ENCODE data around the gene INPPL1.

INPPL1 gene

DNA sequence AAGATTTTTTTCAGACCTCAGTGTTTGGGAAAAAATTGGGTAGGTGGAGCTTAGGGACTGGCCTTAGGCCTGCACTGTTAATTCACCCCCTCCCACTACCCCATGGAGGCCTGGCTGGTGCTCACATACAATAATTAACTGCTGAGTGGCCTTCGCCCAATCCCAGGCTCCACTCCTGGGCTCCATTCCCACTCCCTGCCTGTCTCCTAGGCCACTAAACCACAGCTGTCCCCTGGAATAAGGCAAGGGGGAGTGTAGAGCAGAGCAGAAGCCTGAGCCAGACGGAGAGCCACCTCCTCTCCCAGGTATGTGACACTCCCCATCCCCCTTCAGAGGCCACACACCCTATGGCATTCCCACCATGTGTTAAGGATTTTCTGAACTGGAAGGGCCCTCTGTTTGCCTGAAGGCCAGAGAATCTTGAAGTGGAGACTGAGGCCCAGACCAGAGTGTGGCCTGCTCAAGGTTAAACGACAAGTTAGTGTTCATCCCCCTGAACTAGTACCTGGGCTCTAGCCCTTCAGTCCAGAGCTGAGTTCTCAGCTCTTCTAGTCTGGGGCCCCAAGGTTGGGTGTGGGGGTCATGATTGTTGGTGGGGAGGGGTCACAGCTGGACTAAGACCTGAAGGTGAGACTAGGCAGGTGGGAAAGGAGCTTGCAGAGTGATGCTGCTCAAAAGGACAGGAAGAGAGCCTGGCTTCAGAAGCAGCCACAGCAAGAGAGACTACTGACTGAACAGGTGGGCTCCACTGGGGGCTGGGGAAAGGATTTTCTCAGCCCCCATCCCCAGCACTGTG lies 34.9 kb upstream of the INPPL1 start:
- no peak overlapping the region for H3K4me3 ChIP-seq (ENCODE audit: low read depth in 1 of 2, low read length in 2 of 2)

DNA sequence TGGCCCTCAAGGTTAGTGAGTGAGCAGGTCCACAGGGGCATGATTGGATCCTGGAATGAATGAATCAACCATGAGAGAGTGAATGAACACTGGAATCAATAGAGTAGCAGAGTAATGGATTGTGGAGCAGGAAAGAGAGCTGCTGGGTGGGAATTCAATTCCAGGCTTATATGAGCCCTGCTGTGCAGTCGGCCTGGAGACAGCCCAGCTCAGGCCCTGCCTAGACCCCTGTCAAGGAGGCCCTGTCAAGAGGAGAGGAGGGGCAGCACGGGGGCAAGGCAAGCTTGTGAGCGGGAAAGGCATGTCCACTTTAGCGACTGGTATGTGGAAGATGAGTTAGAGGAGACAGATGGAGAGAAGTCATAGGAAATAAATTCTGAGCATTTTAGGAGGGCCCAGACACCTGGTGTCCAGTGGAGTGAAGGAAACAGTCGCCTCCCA lies 33.9 kb upstream of the INPPL1 start:
- H3K27me3 ChIP-seq (ENCODE audit: insufficient read depth, low read length, poor library complexity) = peaks cover 3% of the 10 kb centered on the region

More for the DNA sequence above, 34.9 kb upstream of the INPPL1 start:
- no peaks in the 10 kb centered on the region for H3K36me3 ChIP-seq (ENCODE audit: insufficient read depth, low read length)
- no peak for DNase-seq
- H3K4me1 ChIP-seq (ENCODE audit: insufficient read depth, low read length) = no peaks in the 10 kb centered on the region
- ATAC-seq (ENCODE audit: insufficient read depth, low read depth) = no peak
- H3K4me2 ChIP-seq (ENCODE audit: insufficient read depth, low read length) = no peak overlapping the region
- no peak overlapping the region for H3K9ac ChIP-seq (ENCODE audit: low read depth, low read length)
- peaks cover 3% of the 10 kb centered on the region for H3K27me3 ChIP-seq (ENCODE audit: insufficient read depth, low read length, poor library complexity)
- H3K27ac ChIP-seq (ENCODE audit: low read length) = no peak overlapping the region
- no peaks in the 10 kb centered on the region for H3K79me2 ChIP-seq (ENCODE audit: insufficient read depth, low read length)
- no peaks in the 10 kb centered on the region for H3K9me3 ChIP-seq (ENCODE audit: insufficient read depth, low read length, severe bottlenecking)
- H4K20me1 ChIP-seq (ENCODE audit: insufficient read depth, low read length) = no peaks in the 10 kb centered on the region
- TF ChIP-seq CTCF (IDR thresholded peaks at IDR 0.05; ENCODE audit: borderline replicate concordance, extremely low read depth, low read length, poor library complexity, severe bottlenecking) = no peak
- TF ChIP-seq EZH2 (IDR thresholded peaks at IDR 0.05; ENCODE audit: borderline replicate concordance, low read depth, low read length, severe bottlenecking) = no peak
- H2AFZ ChIP-seq (ENCODE audit: low read depth, low read length) = no peak overlapping the region; the same call in 1 of the 2 replicates

GRCh38 chr11:72191961-72192381 lies 32.6 kb upstream of the INPPL1 start, which contains the start of gene FOLR1:
Gene FOLR1 (plus strand): TSS chr11:72192140. CDS start chr11:72192174, 34 bp downstream.
- Histone ChIP-seq H3K27ac (ENCODE audit: low read length) (no peak within 1 kb of the TSS), H3K4me1 (ENCODE audit: insufficient read depth, low read length) (no peaks in the 10 kb centered on the region), H4K20me1 (ENCODE audit: insufficient read depth, low read length) (no peaks in the 10 kb centered on the region), H3K27me3 (ENCODE audit: insufficient read depth, low read length, poor library complexity) (peaks cover 3% of the 10 kb centered on the region), H3K9ac (ENCODE audit: low read depth, low read length) (no peak within 1 kb of the TSS), H3K4me3 (ENCODE audit: low read depth in 1 of 2, low read length in 2 of 2) (no peak within 1 kb of the TSS), H3K36me3 (ENCODE audit: insufficient read depth, low read length) (no peaks in the 10 kb centered on the region), H3K9me3 (ENCODE audit: insufficient read depth, low read length, severe bottlenecking) (no peaks in the 10 kb centered on the region), H2AFZ (ENCODE audit: low read depth, low read length) (no peak within 1 kb of the TSS), H3K4me2 (ENCODE audit: insufficient read depth, low read length) (no peak within 1 kb of the TSS), H3K79me2 (ENCODE audit: insufficient read depth, low read length) (no peaks in the 10 kb centered on the region)
- no peak for ATAC-seq (ENCODE audit: insufficient read depth, low read depth)
- TF ChIP-seq EZH2 (IDR thresholded peaks at IDR 0.05; ENCODE audit: borderline replicate concordance, low read depth, low read length, severe bottlenecking) (no peak), CTCF (IDR thresholded peaks at IDR 0.05; ENCODE audit: borderline replicate concordance, extremely low read depth, low read length, poor library complexity, severe bottlenecking) (no peak)
- DNase-seq = no peak

More for the DNA sequence above, 33.9 kb upstream of the INPPL1 start:
- H4K20me1 ChIP-seq (ENCODE audit: insufficient read depth, low read length) = no peaks in the 10 kb centered on the region
- no peaks in the 10 kb centered on the region for H3K9me3 ChIP-seq (ENCODE audit: insufficient read depth, low read length, severe bottlenecking)
- no peaks in the 10 kb centered on the region for H3K79me2 ChIP-seq (ENCODE audit: insufficient read depth, low read length)
- no peaks in the 10 kb centered on the region for H3K4me1 ChIP-seq (ENCODE audit: insufficient read depth, low read length)
- TF ChIP-seq CTCF (IDR thresholded peaks at IDR 0.05; ENCODE audit: borderline replicate concordance, extremely low read depth, low read length, poor library complexity, severe bottlenecking) (no peak), EZH2 (IDR thresholded peaks at IDR 0.05; ENCODE audit: borderline replicate concordance, low read depth, low read length, severe bottlenecking) (no peak)
- H3K4me3 ChIP-seq (ENCODE audit: low read depth in 1 of 2, low read length in 2 of 2) = no peak overlapping the region
- H2AFZ ChIP-seq (ENCODE audit: low read depth, low read length) = no peak overlapping the region
- no peak overlapping the region for H3K27ac ChIP-seq (ENCODE audit: low read length)
- no peak overlapping the region for H3K4me2 ChIP-seq (ENCODE audit: insufficient read depth, low read length)
- H3K36me3 ChIP-seq (ENCODE audit: insufficient read depth, low read length) = no peaks in the 10 kb centered on the region
- no peak overlapping the region for H3K9ac ChIP-seq (ENCODE audit: low read depth, low read length)
- DNase-seq = no peak
- no peak for ATAC-seq (ENCODE audit: insufficient read depth, low read depth)
